MM.1S (cell line): Measurements from ENCODE around the gene ZNF638.

Experiments
- DNase-seq: peaks from one replicate; pipeline ENCODE4 v3.0.0-alpha.2; 2015
- H2AFZ ChIP-seq: fragments of 300-600 bp; sonication (generic); 2 replicates; pipeline ENCODE4 v1.6.0; 2016; ENCODE audit warnings: antibody characterized with exemption, low read length
- H3F3A ChIP-seq: fragments of 300-600 bp; sonication (generic); 2 replicates; pipeline ENCODE4 v1.6.1; 2016; ENCODE audit warnings: mild to moderate bottlenecking, antibody characterized with exemption, low read length, moderate library complexity, mixed read lengths; ENCODE audit not compliant: insufficient read depth
- H3K27ac ChIP-seq: fragments of 300-600 bp; sonication (generic); 2 replicates; pipeline ENCODE4 v1.5.1; 2016; ENCODE audit warnings: mild to moderate bottlenecking, low read length
- H3K27me3 ChIP-seq: fragments of 300-600 bp; sonication (generic); replicated peaks from 2 replicates; pipeline ENCODE4 v1.6.0; 2016; ENCODE audit warnings: low read length; ENCODE audit not compliant: insufficient read depth
- H3K36me3 ChIP-seq: fragments of 300-600 bp; sonication (generic); replicated peaks from 2 replicates; pipeline ENCODE4 v1.6.1; 2016; ENCODE audit warnings: mild to moderate bottlenecking, low read length, mixed read lengths; ENCODE audit not compliant: insufficient read depth
- H3K4me1 ChIP-seq: fragments of 300-600 bp; sonication (generic); 2 replicates; pipeline ENCODE4 v1.6.1; 2016; ENCODE audit warnings: low read length, mixed read lengths
- H3K4me2 ChIP-seq: fragments of 300-600 bp; sonication (generic); 2 replicates; pipeline ENCODE4 v1.6.0; 2016; ENCODE audit warnings: low read depth, low read length
- H3K4me3 ChIP-seq: fragments of 300-600 bp; sonication (generic); 2 replicates; pipeline ENCODE4 v1.5.1; 2016; ENCODE audit warnings: low read length, mixed read lengths
- H3K79me2 ChIP-seq: fragments of 300-600 bp; sonication (generic); 2 replicates; pipeline ENCODE4 v1.6.1; 2016; ENCODE audit warnings: mixed run types, low read length, mixed read lengths
- H3K9ac ChIP-seq: fragments of 300-600 bp; sonication (generic); 2 replicates; pipeline ENCODE4 v1.6.1; 2016; ENCODE audit warnings: low read length, mixed read lengths
- H3K9me2 ChIP-seq: fragments of 300-600 bp; sonication (generic); replicated peaks from 2 replicates; pipeline ENCODE4 v1.6.1; 2016; ENCODE audit warnings: mild to moderate bottlenecking, low read length, mixed read lengths; ENCODE audit not compliant: insufficient read depth
- H3K9me3 ChIP-seq: fragments of 300-600 bp; sonication (generic); replicated peaks from 2 replicates; pipeline ENCODE4 v1.6.1; 2016; ENCODE audit warnings: mild to moderate bottlenecking, low read length, mixed read lengths; ENCODE audit not compliant: insufficient read depth
- H4K20me1 ChIP-seq: fragments of 300-600 bp; sonication (generic); 2 replicates; pipeline ENCODE4 v1.6.1; 2016; ENCODE audit warnings: mild to moderate bottlenecking, low read length, moderate library complexity, mixed read lengths; ENCODE audit not compliant: insufficient read depth
- CTCF ChIP-seq: fragments of 300-600 bp; sonication (generic); IDR thresholded peaks from 2 replicates; pipeline ENCODE4 v1.5.1; 2016; ENCODE audit warnings: antibody characterized with exemption, low read length, mixed read lengths
- EZH2 ChIP-seq: fragments of 300-600 bp; sonication (generic); optimal IDR thresholded peaks from 2 replicates; pipeline ENCODE3; 2017; ENCODE audit warnings: low read depth, mild to moderate bottlenecking, antibody characterized with exemption, low read length, mixed read lengths
- EZH2phosphoT487 ChIP-seq: fragments of 300-600 bp; sonication (generic); IDR thresholded peaks from 2 replicates; pipeline ENCODE4 v1.6.1; 2018; ENCODE audit warnings: antibody characterized with exemption, low read length

ZNF638 gene

GRCh38 chr2:71446505-71446904 is 114.9 kb downstream of the ZNF638 start:
- Histone ChIP-seq H3K27me3 (no peaks in the 10 kb centered on the region), H3K27ac (no peak overlapping the region), H3K9me2 (no peaks in the 10 kb centered on the region), H3K4me1 (no peaks in the 10 kb centered on the region), H2AFZ (no peak overlapping the region), H3K9ac (no peak overlapping the region), H3F3A (0 out of 2 replicates have a peak, but pooled peaks cover 3% of the 10 kb centered on the region), H3K9me3 (no peaks in the 10 kb centered on the region), H3K36me3 (no peaks in the 10 kb centered on the region), H3K79me2 (no peaks in the 10 kb centered on the region), H4K20me1 (no peaks in the 10 kb centered on the region), H3K4me2 (no peak overlapping the region), H3K4me3 (no peak overlapping the region)
- TF ChIP-seq EZH2 (no peak), EZH2phosphoT487 (no peak), CTCF (no peak)
- no peak for DNase-seq

- no peak overlapping the region for H2AFZ ChIP-seq
- TF ChIP-seq EZH2 (no peak), CTCF (no peak), EZH2phosphoT487 (no peak)
Observed at GRCh38 chr2:71449343-71449742, 117.8 kb downstream of the ZNF638 start.

GRCh38 chr2:71451705-71452104 is 120.1 kb downstream of the ZNF638 start:
- H4K20me1 ChIP-seq = no peaks in the 10 kb centered on the region
- H3F3A ChIP-seq = no peaks in the 10 kb centered on the region
- H3K9me3 ChIP-seq = no peaks in the 10 kb centered on the region
- H3K9me2 ChIP-seq = no peaks in the 10 kb centered on the region
- no peaks in the 10 kb centered on the region for H3K36me3 ChIP-seq
- H3K4me1 ChIP-seq = no peaks in the 10 kb centered on the region
- no peaks in the 10 kb centered on the region for H3K79me2 ChIP-seq
- TF ChIP-seq EZH2 (no peak), EZH2phosphoT487 (no peak), CTCF (no peak)
- no peak overlapping the region for H3K9ac ChIP-seq
- H3K4me2 ChIP-seq = no peak overlapping the region
- no peaks in the 10 kb centered on the region for H3K27me3 ChIP-seq
- no peak overlapping the region for H2AFZ ChIP-seq
- H3K4me3 ChIP-seq = no peak overlapping the region
- no peak overlapping the region for H3K27ac ChIP-seq
- DNase-seq = no peak

More at GRCh38 chr2:71449343-71449742, 117.8 kb downstream of the ZNF638 start:
- no peaks in the 10 kb centered on the region for H3K9me2 ChIP-seq
- H3K27me3 ChIP-seq = no peaks in the 10 kb centered on the region
- no peaks in the 10 kb centered on the region for H3K36me3 ChIP-seq
- no peaks in the 10 kb centered on the region for H4K20me1 ChIP-seq
- no peaks in the 10 kb centered on the region for H3K79me2 ChIP-seq
- no peaks in the 10 kb centered on the region for H3K4me1 ChIP-seq
- H3F3A ChIP-seq = 0 out of 2 replicates have a peak, but pooled peaks cover 3% of the 10 kb centered on the region
- H3K9ac ChIP-seq = no peak overlapping the region
- DNase-seq = no peak
- no peak overlapping the region for H3K27ac ChIP-seq
- H3K4me3 ChIP-seq = no peak overlapping the region
- H3K9me3 ChIP-seq = no peaks in the 10 kb centered on the region
- H3K4me2 ChIP-seq = no peak overlapping the region
